SK-N-SH treated with all-trans-retinoic acid at 6 μM for 48 hours (cell line): Measurements from ENCODE around the gene C11orf58.

Experiments used
- CREB5 ChIP-seq: fragments of 250-450 bp; sonication (Bioruptor Pico); IDR thresholded peaks from 2 replicates; pipeline ENCODE4 v1.5.1; 2020; ENCODE audit warnings: low read depth, mild to moderate bottlenecking, moderate library complexity
- GLIS3 ChIP-seq: fragments of 250-450 bp; sonication (Bioruptor Pico); IDR thresholded peaks from 2 replicates; pipeline ENCODE4 v1.5.0; 2020; ENCODE audit warnings: mild to moderate bottlenecking, moderate library complexity
- PATZ1 ChIP-seq: fragments of 250-450 bp; sonication (Bioruptor Pico); IDR thresholded peaks from 2 replicates; pipeline ENCODE4 v1.8.0; 2020; ENCODE audit warnings: mild to moderate bottlenecking, moderate library complexity, borderline replicate concordance
- TSHZ2 ChIP-seq: fragments of 250-450 bp; sonication (Bioruptor Pico); IDR thresholded peaks from 2 replicates; pipeline ENCODE4 v1.5.0; 2020; ENCODE audit warnings: mild to moderate bottlenecking, moderate library complexity
- ZC3H10 ChIP-seq: fragments of 250-450 bp; sonication (Bioruptor Pico); IDR thresholded peaks from 2 replicates; pipeline ENCODE4 v1.5.1; 2021; ENCODE audit warnings: mild to moderate bottlenecking, moderate library complexity
- ZNF565 ChIP-seq: fragments of 450-650 bp; formaldehyde crosslinking; conservative IDR thresholded peaks from 2 replicates; pipeline ENCODE4 v1.5.0; 2020; ENCODE audit warnings: low read depth, mild to moderate bottlenecking, moderate library complexity

- TF ChIP-seq PATZ1 (CRISPR knock-in tag): no peak
- no peak for TF ChIP-seq TSHZ2 (CRISPR knock-in tag)
- TF ChIP-seq ZC3H10: no peak
- no peak for TF ChIP-seq ZNF565 (CRISPR knock-in tag)
- TF ChIP-seq GLIS3 (CRISPR knock-in tag): no peak
- no peak for TF ChIP-seq CREB5
These were observed 68.3 kb downstream of the C11orf58 start for GRCh38 chr11:16806791-16807190.
